HCT116 (cell line): ENCODE measurements around the gene MLANA. TPM values are rescaled to one million over a fixed set of nuclear protein-coding genes. Genes with fewer than 3 reads are reported as not detected.

Experiments
- ATAC-seq: fragments of 200-7000 bp; cut with Tn5 transposase; 2 replicates; pipeline ENCODE4 v1.9.1; 2020; ENCODE audit warnings: mild to moderate bottlenecking, moderate library complexity
- BruUV-seq: library from RNA; stranded (reverse); fragments of 400-500 nt; replicated peaks from 2 replicates; lab custom pipeline; 2021; lab: Mats Ljungman, UMichigan
- CTCF ChIA-PET: fragments of 300-600 bp; sonication (Branson Sonifier 250); formaldehyde crosslinking; loops from one replicate; lab custom pipeline; 2021; ENCODE audit warnings: antibody characterized with exemption; lab: Charles Lee
- POLR2A ChIA-PET: fragments of 300-600, 350-600 bp; sonication (Branson Sonifier 250); formaldehyde crosslinking; loops from one replicate; lab custom pipeline; 2021; ENCODE audit warnings: antibody characterized with exemption; lab: Charles Lee
- RAD21 ChIA-PET, 2 experiments: fragments of 300-600 bp; sonication (Branson Sonifier 250); formaldehyde crosslinking; loops; one replicate each; lab custom pipeline; 2023; ENCODE audit warnings: low total read pairs in 2 of 2; ENCODE audit not compliant: uncharacterized antibody in 2 of 2, unreplicated experiment in 2 of 2, low non-redundant PET in 1 of 2; lab: Charles Lee
- DNase-seq: peaks from one replicate; pipeline ENCODE4 v3.0.0-alpha.2; 2010; ENCODE audit warnings: low read depth, low spot score
- H2AFZ ChIP-seq: fragments of 200-600 bp; shearing (Covaris generic), sonication (generic); 2 replicates; pipeline ENCODE4 v1.6.1; 2017; ENCODE audit warnings: low read depth, mixed run types, mixed read lengths, antibody characterized with exemption, low read length; ENCODE audit not compliant: poor library complexity, severe bottlenecking
- H3K27ac ChIP-seq: 2 replicates; pipeline ENCODE4 v1.5.1; 2012; ENCODE audit warnings: low read depth, low read length
- H3K27me3 ChIP-seq: fragments of 200-600 bp; sonication (generic); 2 replicates; pipeline ENCODE4 v1.6.1; 2016; ENCODE audit warnings: mixed run types, low read length, mixed read lengths; ENCODE audit not compliant: insufficient read depth
- H3K36me3 ChIP-seq, 2 experiments: fragments of 200-500 bp in 1 of 2; fragments of 200-600 bp in 1 of 2; sonication (Bioruptor generic) in 1 of 2; sonication (generic) in 1 of 2; 2 replicates each; pipeline versions ENCODE4 v1.5.1 to v1.6.1; 2014 to 2016; ENCODE audit warnings: low read length in 2 of 2, inconsistent platforms in 1 of 2, mixed read lengths in 1 of 2, mixed run types in 1 of 2; ENCODE audit not compliant: insufficient read depth in 2 of 2, control insufficient read depth in 1 of 2
- H3K4me1 ChIP-seq, 2 experiments: fragments of 200-600 bp in 1 of 2; sonication (generic) in 1 of 2; 2 replicates each; pipeline versions ENCODE4 v1.5.1 to v1.6.1; 2012 to 2017; ENCODE audit warnings: low read length in 2 of 2, inconsistent platforms in 1 of 2, mild to moderate bottlenecking in 1 of 2, mixed read lengths in 1 of 2, mixed run types in 1 of 2, moderate library complexity in 1 of 2; ENCODE audit not compliant: insufficient read depth in 2 of 2, control insufficient read depth in 1 of 2
- H3K4me2 ChIP-seq: fragments of 200-600 bp; sonication (generic); 2 replicates; pipeline ENCODE4 v1.6.1; 2017; ENCODE audit warnings: mixed run types, low read length, mixed read lengths
- H3K4me3 ChIP-seq, 2 experiments: fragments of 200-600 bp in 1 of 2; sonication (generic) in 1 of 2; replicated peaks in 1 of 2; 2 replicates each; pipeline ENCODE4 v1.5.1; 2011 to 2016; ENCODE audit warnings: low read length in 2 of 2, control low read depth in 1 of 2, low read depth in 1 of 2, mild to moderate bottlenecking in 1 of 2, mixed read lengths in 1 of 2, mixed run types in 1 of 2
- H3K79me2 ChIP-seq: fragments of 200-600 bp; sonication (generic); 2 replicates; pipeline ENCODE4 v1.6.1; 2017; ENCODE audit warnings: mild to moderate bottlenecking, mixed run types, low read length, moderate library complexity, mixed read lengths; ENCODE audit not compliant: insufficient read depth
- H3K9ac ChIP-seq: fragments of 200-600 bp; sonication (generic); 2 replicates; pipeline ENCODE4 v1.6.1; 2016; ENCODE audit warnings: low read length, mixed read lengths
- H3K9me2 ChIP-seq: fragments of 200-600 bp; sonication (generic), shearing (Covaris generic); 2 replicates; pipeline ENCODE4 v1.6.1; 2017; ENCODE audit warnings: mixed run types, mild to moderate bottlenecking, moderate library complexity; ENCODE audit not compliant: insufficient read depth
- H3K9me3 ChIP-seq, 2 experiments: fragments of 200-500 bp in 1 of 2; fragments of 200-600 bp in 1 of 2; sonication (Bioruptor generic) in 1 of 2; sonication (generic) in 1 of 2; 2 replicates each; pipeline ENCODE4 v1.6.1; 2014 to 2017; ENCODE audit warnings: low read length in 2 of 2, mixed read lengths in 2 of 2, inconsistent platforms in 1 of 2, low read depth in 1 of 2, mild to moderate bottlenecking in 1 of 2, mixed run types in 1 of 2, moderate library complexity in 1 of 2; ENCODE audit not compliant: control insufficient read depth in 1 of 2, insufficient read depth in 1 of 2
- H4K20me1 ChIP-seq: fragments of 200-600 bp; sonication (generic), shearing (Covaris generic); 2 replicates; pipeline ENCODE4 v1.6.1; 2017; ENCODE audit warnings: mixed run types, mild to moderate bottlenecking, moderate library complexity; ENCODE audit not compliant: insufficient read depth
- CBX3 ChIP-seq: IDR thresholded peaks from 2 replicates; pipeline ENCODE4 v1.6.1; 2012; ENCODE audit warnings: low read depth
- CEBPB ChIP-seq: IDR thresholded peaks from 2 replicates; pipeline ENCODE4 v1.6.1; 2012; ENCODE audit warnings: low read depth
- EGR1 ChIP-seq: IDR thresholded peaks from 2 replicates; pipeline ENCODE4 v1.6.1; 2012; ENCODE audit warnings: low read depth
- ELF1 ChIP-seq: IDR thresholded peaks from 2 replicates; pipeline ENCODE4 v1.6.1; 2012; ENCODE audit warnings: low read depth, borderline replicate concordance
- EZH2 ChIP-seq: fragments of 200-600 bp; sonication (generic); IDR thresholded peaks from 2 replicates; pipeline ENCODE4 v1.6.1; 2017; ENCODE audit warnings: antibody characterized with exemption, mixed run types
- EZH2phosphoT487 ChIP-seq: fragments of 200-600 bp; IDR thresholded peaks from 2 replicates; pipeline ENCODE4 v1.6.1; 2018; ENCODE audit warnings: antibody characterized with exemption, borderline replicate concordance
- FOSL1 ChIP-seq: IDR thresholded peaks from 2 replicates; pipeline ENCODE4 v1.6.1; 2012; ENCODE audit warnings: low read depth
- JUND ChIP-seq: IDR thresholded peaks from 2 replicates; pipeline ENCODE4 v1.6.1; 2012
- POLR2A ChIP-seq: IDR thresholded peaks from 2 replicates; pipeline ENCODE4 v1.7.0; 2011; ENCODE audit warnings: borderline replicate concordance; ENCODE audit not compliant: insufficient read depth, insufficient read length; ENCODE audit errors: extremely low read depth
- POLR2AphosphoS5 ChIP-seq: IDR thresholded peaks from 2 replicates; pipeline ENCODE4 v1.6.1; 2011; ENCODE audit warnings: mild to moderate bottlenecking, low read depth, low read length, moderate library complexity
- RAD21 ChIP-seq: IDR thresholded peaks from 2 replicates; pipeline ENCODE4 v1.6.1; 2012; ENCODE audit warnings: low read depth, mild to moderate bottlenecking
- SIN3A ChIP-seq: IDR thresholded peaks from 2 replicates; pipeline ENCODE4 v1.6.1; 2012; ENCODE audit warnings: low read depth
- SP1 ChIP-seq: IDR thresholded peaks from 2 replicates; pipeline ENCODE4 v1.6.1; 2012; ENCODE audit warnings: low read depth
- SRF ChIP-seq: IDR thresholded peaks from 2 replicates; pipeline ENCODE4 v1.6.1; 2012; ENCODE audit warnings: low read depth
- TCF7L2 ChIP-seq: IDR thresholded peaks from 2 replicates; pipeline ENCODE4 v1.7.0; 2011; ENCODE audit warnings: borderline replicate concordance, inconsistent platforms; ENCODE audit not compliant: insufficient read depth, insufficient read length; ENCODE audit errors: extremely low read depth
- ZFX ChIP-seq: fragments of 450-650 bp; IDR thresholded peaks from 2 replicates; pipeline ENCODE4 v1.6.1; 2017
- ZNF274 ChIP-seq: fragments of 200-500 bp; sonication (Bioruptor generic); IDR thresholded peaks from 2 replicates; pipeline ENCODE4 v1.6.1; 2014; ENCODE audit warnings: mild to moderate bottlenecking, low read depth, low read length, inconsistent platforms
- intact Hi-C: fragments of 100-400 bp; cut with micrococcal nuclease; formaldehyde crosslinking; loops from 2 replicates; pipeline ENCODE4 v1.10.0; 2022
- total RNA-seq: library from RNA; stranded (reverse); gene quantifications from one replicate; pipeline ENCODE4 v1.2.1, GENCODE V29; 2021; ENCODE audit not compliant: unreplicated experiment
- TF ChIP-seq, protein P1 (sequence below), 3 experiments: fragments of 200-600 bp in 1 of 3; sonication (generic) in 1 of 3; IDR thresholded peaks in 2 of 3; conservative IDR thresholded peaks in 1 of 3; 2 replicates each; pipeline ENCODE4 v1.5.1; 2012 to 2017; ENCODE audit warnings: low read depth in 2 of 3, low read length in 2 of 3, antibody characterized with exemption in 1 of 3, borderline replicate concordance in 1 of 3, control low read depth in 1 of 3, mild to moderate bottlenecking in 1 of 3, mixed read lengths in 1 of 3, mixed run types in 1 of 3, moderate library complexity in 1 of 3; ENCODE audit not compliant: insufficient read depth in 1 of 3
- TF ChIP-seq, protein P2 (sequence below): IDR thresholded peaks from 2 replicates; pipeline ENCODE4 v1.6.1; 2012

The MLANA gene
- total RNA-seq, 1 experiment from 2014 or later: not detected

DNA sequence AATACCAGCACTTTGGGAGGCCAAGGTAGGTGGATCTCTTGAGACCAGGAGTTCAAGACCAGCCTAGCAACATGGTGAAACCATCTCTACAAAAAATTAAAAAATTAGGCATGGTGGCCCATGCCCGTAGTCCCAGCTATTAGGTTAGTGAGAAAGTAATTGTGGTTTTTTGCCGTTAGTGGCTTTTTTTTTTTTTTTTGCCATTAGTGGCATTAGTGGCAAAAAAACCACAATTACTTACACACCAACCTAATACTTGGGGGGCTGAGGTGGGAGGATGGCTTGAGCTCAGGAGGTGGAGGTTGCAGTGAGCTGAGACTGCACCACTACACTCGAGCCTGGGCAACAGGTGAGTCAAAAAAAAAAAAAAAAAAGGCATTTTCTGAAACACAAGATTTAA, 27.8 kb downstream of the MLANA start:
- H3K27me3 ChIP-seq: no peaks in the 10 kb centered on the region
- no peak overlapping the region for H3K27ac ChIP-seq
- intact Hi-C loops: no loop called here
- no peaks in the 10 kb centered on the region for H3K9me2 ChIP-seq
- no peak overlapping the region for H2AFZ ChIP-seq
- RAD21 ChIA-PET: no interaction called here
- ATAC-seq: no peak
- DNase-seq: no peak
- no peaks in the 10 kb centered on the region for H3K9me3 ChIP-seq
- peaks cover 0 to 2% of the 10 kb centered on the region in 2 experiments; a peak in 1 of 4 replicates for H3K36me3 ChIP-seq
- POLR2A ChIA-PET: no interaction called here
- H4K20me1 ChIP-seq: no peaks in the 10 kb centered on the region
- no peaks in the 10 kb centered on the region for H3K79me2 ChIP-seq
- TF ChIP-seq SIN3A: no peak
- no peak for TF ChIP-seq SRF
- no peak for TF ChIP-seq TCF7L2
- TF ChIP-seq POLR2A: no peak
- no peak for TF ChIP-seq CEBPB
- no peak for TF ChIP-seq EGR1
- TF ChIP-seq ELF1: no peak
- TF ChIP-seq SP1: no peak
- TF ChIP-seq POLR2AphosphoS5: no peak
- no peak for TF ChIP-seq EZH2phosphoT487
- TF ChIP-seq FOSL1: no peak
- H3K9ac ChIP-seq: no peak overlapping the region
- H3K4me1 ChIP-seq: no peaks in the 10 kb centered on the region
- H3K4me2 ChIP-seq: no peak overlapping the region
- CTCF ChIA-PET: no interaction called here
- H3K4me3 ChIP-seq: no peak overlapping the region
- BruUV-seq: no TSS peak

DNA sequence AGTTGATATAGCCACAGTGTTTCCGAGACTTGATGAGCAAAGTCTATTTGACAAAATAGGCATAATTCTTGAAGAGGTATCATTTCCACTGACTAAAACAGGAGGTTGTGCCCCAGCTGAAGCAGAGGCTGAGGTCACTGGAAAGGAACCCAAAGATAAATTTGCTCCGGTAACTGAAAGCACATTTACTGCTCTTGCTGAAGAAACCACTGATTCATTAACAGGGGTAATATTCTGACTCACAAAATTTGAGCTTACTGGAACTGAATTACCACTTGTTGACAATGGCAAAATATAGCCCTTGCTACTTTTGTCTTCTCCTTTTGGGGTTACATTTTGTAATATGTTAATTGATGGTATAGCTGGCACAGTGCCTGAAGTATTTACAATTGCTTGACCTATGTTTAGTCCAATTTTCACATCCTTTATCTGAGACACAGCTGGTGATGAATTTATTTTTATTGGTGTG, 30.2 kb downstream of the MLANA start:
- no peaks in the 10 kb centered on the region for H3K9me3 ChIP-seq
- RAD21 ChIA-PET: no interaction called here
- TF ChIP-seq SIN3A: no peak
- TF ChIP-seq ZFX: no peak
- no peak for TF ChIP-seq POLR2A
- no peak for TF ChIP-seq EZH2phosphoT487
- no peak for TF ChIP-seq JUND
- TF ChIP-seq, protein P1, sequence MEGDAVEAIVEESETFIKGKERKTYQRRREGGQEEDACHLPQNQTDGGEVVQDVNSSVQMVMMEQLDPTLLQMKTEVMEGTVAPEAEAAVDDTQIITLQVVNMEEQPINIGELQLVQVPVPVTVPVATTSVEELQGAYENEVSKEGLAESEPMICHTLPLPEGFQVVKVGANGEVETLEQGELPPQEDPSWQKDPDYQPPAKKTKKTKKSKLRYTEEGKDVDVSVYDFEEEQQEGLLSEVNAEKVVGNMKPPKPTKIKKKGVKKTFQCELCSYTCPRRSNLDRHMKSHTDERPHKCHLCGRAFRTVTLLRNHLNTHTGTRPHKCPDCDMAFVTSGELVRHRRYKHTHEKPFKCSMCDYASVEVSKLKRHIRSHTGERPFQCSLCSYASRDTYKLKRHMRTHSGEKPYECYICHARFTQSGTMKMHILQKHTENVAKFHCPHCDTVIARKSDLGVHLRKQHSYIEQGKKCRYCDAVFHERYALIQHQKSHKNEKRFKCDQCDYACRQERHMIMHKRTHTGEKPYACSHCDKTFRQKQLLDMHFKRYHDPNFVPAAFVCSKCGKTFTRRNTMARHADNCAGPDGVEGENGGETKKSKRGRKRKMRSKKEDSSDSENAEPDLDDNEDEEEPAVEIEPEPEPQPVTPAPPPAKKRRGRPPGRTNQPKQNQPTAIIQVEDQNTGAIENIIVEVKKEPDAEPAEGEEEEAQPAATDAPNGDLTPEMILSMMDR (IDR thresholded peaks at IDR 0.05 in 2 of 3, conservative IDR thresholded peaks at IDR 0.05 in 1 of 3; ENCODE audit: borderline replicate concordance in 1 of 3, insufficient read depth in 1 of 3, low read depth in 2 of 3, low read length in 2 of 3): no peak
- TF ChIP-seq RAD21: no peak
- TF ChIP-seq SRF: no peak
- no peak for TF ChIP-seq FOSL1
- TF ChIP-seq ZNF274: no peak
- TF ChIP-seq, protein P2, sequence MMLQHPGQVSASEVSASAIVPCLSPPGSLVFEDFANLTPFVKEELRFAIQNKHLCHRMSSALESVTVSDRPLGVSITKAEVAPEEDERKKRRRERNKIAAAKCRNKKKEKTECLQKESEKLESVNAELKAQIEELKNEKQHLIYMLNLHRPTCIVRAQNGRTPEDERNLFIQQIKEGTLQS: no peak
- no peak for TF ChIP-seq EZH2
- TF ChIP-seq CBX3: no peak

More for the DNA sequence above, 30.2 kb downstream of the MLANA start:
- DNase-seq: no peak
- H2AFZ ChIP-seq: no peak overlapping the region
- no peaks in the 10 kb centered on the region for H3K9me2 ChIP-seq
- ChIA-PET CTCF (no interaction called here), POLR2A (no interaction called here)
- H3K4me2 ChIP-seq: no peak overlapping the region
- H3K4me1 ChIP-seq: no peaks in the 10 kb centered on the region
- no peak for ATAC-seq
- no peak overlapping the region for H3K4me3 ChIP-seq
- H3K79me2 ChIP-seq: no peaks in the 10 kb centered on the region
- no peak overlapping the region for H3K9ac ChIP-seq
- H3K27me3 ChIP-seq: no peaks in the 10 kb centered on the region
- intact Hi-C loops: no loop called here
- no TSS peak for BruUV-seq
- peaks cover 0 to 6% of the 10 kb centered on the region in 2 experiments; a peak in 1 of 4 replicates for H3K36me3 ChIP-seq
- H3K27ac ChIP-seq: no peak overlapping the region
- no peaks in the 10 kb centered on the region for H4K20me1 ChIP-seq
